SKM-1 treated with dmso at 0.1 percent for 144 hours (cell line): ENCODE results near the gene GUCD1.
A peak's percentile ranks its signal among the peaks of the same experiment; 100 is the strongest.
"Not testable (repeated sequence)": the region's sequence is repeated elsewhere in the genome, so short reads cannot be mapped to it uniquely, and the experiment has no call there.

Experiments used
- DNase-seq: peaks from one replicate; lab custom pipeline; 2025; ENCODE audit not compliant: unreplicated experiment; lab: John Stamatoyannopoulos, UW

GUCD1 gene

GRCh38 chr22:24566899-24567511 lies 12.1 kb upstream of the GUCD1 start:
- DNase-seq = no peak

DNA sequence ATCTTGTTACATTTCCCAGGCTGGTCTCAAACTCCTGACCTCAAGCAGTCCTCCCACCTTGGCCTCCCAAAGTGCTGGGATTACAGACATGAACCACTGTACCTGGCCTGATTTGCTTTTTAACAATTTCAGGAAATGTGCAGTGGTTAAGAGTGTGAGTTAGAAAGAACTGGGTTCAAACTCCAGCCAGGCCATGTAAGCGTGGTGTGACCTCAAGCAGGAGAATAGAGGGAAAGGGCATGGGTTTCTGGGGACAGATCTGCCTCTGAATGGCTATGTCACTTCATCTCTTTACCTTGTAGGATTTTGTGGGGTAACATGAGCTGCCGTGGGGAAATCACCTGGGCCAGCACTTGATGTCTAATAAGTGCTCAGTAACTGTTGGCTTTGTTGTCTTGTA lies 10.1 kb upstream of the GUCD1 start:
- no peak for DNase-seq

DNA sequence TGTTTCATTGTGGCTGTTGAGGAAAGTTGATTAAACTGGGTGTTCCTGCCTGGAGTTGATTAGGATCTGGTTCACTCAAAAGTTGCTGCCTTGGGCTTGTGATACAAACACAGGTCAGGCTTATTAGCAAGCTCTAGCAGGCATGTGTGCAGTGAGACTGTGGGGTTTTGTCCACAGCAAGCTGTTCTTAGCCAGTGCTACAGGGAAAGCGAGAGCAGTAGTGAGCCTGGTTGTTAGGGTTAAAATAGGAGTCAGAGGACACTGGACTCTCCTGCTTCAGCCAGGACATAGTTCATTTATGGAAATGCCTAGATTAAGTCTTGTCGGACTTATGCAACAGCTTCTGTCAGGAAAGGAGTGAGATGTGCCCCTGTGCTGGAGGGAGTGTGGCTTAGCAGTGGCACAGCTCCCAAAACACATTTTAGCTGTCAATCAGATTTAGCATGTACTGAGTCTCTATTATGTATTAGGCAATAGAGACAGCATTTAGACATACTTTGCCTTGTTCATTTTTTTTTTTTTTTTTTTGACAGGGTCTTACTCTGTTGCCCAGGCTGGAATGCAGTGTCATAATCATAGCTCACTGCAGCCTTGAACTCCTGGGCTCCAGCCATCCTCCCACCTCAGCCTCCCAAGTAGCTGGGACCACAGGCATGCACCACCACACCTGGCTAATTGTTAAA lies 9.6 kb upstream of the GUCD1 start:
- no peak for DNase-seq

DNA sequence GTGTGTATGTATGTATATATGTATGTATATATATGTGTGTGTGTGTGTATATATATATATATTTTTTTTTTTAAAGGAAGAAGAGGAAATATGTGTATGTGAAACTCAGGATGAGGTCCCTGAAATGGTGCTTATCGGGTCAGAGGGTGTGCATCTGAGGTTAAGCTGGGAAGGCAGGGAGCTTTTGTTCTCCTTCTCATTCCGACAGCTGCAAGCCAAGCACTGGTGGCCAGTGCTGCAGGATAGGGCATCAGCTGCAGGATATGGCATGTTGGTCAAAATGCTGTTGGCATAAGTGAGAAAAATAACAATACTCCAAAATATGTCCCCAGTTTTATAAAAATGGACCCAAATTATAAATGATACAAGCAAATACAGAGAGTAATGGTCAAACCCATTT lies 8.3 kb upstream of the GUCD1 start:
- DNase-seq = no peak

DNA sequence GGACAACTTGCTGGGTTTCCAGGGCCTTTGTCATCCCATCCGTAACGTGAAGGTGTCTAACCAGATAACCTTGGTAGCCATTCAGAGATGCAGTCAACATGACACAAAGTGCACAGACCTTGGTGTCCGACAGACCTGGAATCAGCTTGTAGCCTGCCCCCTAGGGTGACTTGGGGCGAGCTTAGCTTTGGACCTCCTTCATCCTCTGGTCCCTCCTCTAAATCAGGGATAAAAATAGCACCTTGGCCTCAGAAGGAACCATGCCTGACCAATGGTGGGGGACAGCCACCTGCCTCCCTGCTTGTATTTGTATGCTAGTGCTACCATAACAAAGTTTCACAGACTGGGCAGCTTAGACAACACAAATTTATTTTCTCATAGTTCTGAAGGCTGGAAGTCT lies 4.5 kb upstream of the GUCD1 start:
- no peak for DNase-seq

DNA sequence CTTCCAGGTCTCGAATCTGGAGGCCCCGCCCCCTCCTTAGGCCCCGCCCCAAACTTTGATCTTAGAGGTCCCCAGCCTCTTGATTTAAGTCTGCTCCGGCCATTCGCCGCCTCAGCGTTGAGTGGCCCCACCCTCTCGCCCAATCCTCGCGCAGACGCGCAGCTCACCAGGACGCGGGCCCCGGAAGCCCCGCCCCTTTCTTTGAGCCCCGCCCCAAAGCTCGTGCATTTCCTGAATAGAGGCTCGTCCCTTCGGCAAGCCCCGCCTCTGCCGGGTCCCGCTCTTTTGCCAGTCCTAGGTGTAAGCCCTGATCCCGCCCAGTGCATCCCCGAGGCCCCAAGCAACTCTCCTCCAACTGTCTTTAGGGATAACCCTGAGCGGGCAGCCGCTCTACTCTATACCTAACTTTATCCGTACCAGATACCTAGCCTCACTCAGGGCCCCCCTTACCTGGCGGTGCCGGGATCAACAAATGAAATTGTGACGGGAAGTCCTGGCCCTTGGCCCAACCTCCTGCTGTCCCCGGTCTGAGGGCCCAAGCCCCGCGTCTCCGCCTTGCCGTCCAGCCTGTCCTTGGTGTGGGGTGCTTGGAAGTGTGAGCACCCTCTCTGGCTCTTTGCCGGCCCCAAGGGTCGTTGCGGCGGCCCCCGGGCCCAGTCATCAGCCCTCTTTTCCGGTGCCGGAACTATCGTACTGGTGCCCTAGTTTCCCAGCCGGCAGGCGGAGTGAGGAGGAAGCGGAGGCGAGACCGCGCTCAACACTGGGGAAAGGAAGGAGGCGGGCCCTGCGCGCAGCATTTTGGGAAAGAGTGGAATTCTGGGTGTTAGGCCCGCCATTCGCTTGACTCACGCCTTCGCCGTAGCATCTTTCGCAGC lies 464 bp upstream of the GUCD1 start, which contains the start of gene SNRPD3:
Gene SNRPD3, plus strand, starts transcription at position 835 of the 875 bp plus-strand sequence. CDS start 1,676 bp downstream, outside the sequence.
- peak; percentile 96 for DNase-seq

GRCh38 chr22:24553597-24554312 lies 1.2 kb downstream of the GUCD1 start:
- DNase-seq = no peak

DNA sequence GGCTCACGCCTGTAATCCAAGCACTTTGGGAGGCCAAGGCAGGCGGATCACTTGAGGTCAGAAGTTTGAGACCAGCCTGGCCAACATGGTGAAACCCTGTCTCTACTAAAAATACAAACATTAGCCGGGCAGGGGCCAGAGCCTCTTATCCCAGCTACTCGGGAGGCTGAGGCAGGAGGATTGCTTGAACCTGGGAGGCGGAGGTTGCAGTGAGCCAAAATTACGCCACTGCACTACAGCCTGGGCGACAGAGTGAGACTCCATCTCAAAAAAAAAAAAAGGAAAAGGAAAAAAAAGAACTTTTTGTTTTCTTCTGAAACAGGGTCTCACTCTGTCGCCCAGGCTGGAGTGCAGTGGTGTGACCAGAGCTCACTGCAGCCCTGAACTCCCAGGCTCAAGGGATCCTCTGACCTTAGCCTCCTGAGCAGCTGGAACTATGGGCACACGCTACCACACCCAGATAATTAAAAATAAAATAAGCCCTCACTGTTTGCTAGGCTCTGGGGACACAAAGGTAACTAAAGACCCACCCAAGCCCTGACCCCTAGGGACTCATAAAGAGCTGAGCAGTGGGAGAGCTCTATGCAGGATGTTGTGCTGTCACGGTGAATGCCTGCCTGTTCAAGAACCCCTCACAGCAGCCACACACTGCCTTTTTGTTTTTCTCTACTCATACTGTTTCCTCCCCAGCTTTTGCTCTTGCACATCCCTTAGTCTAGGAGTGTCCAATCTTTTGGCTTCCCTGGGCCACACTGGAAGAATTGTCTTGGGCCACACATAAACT lies 2.2 kb downstream of the GUCD1 start:
- DNase-seq = not testable (repeated sequence)

GRCh38 chr22:24550902-24551435 lies 4.0 kb downstream of the GUCD1 start:
- no peak for DNase-seq

GRCh38 chr22:24550028-24550901 lies 4.7 kb downstream of the GUCD1 start:
- peak; percentile 50 for DNase-seq

DNA sequence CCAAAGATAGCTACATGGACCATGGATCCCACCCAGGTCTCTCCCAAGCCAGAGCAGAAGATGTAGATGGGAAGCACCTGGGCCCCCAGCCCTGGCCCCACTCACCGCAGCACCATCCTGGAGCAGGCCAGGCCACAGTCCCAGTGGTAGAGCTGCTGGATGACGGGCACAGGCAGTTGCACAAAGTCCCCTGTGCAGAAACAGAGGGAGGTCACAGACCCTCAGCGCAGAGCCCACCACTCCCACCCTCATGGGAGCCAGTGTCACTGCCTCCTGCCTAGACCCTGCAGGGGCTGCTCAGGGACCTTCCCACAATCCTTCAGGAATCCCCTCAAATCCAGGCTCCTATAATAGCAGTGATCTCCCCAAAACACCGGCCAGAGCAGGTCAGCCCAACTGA lies 6.1 kb downstream of the GUCD1 start:
- no peak for DNase-seq

GRCh38 chr22:24543679-24544243 lies 11.2 kb downstream of the GUCD1 start:
- DNase-seq = no peak

DNA sequence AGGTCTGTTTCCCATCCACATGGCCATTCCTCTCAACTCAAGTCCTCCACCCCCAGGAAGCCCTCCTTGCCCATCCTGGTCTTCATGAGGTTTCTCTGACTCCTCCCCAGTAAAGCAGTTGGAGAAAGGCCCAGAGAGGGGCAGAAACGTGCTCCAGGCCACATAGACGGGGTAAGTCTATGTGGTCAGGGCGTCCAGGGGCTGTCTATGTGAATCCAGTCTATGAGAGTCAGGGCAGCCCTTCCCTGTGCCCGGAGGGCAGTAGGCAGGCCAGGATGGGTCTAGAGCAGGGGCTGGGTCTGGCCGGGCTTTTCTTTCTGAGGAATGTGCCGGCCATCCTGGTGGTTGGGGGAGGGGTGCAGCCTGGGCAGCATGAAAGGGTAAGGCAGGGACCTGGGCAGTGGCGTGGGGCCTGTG lies 11.7 kb downstream of the GUCD1 start:
- DNase-seq = no peak

- no peak for DNase-seq
These were observed 12.3 kb downstream of the GUCD1 start for GRCh38 chr22:24542641-24543040.

GRCh38 chr22:24541681-24542515 lies 13.0 kb downstream of the GUCD1 start:
- DNase-seq = peak; percentile 43

- no peak for DNase-seq
These were observed 14.5 kb downstream of the GUCD1 start for GRCh38 chr22:24540470-24540869.

DNA sequence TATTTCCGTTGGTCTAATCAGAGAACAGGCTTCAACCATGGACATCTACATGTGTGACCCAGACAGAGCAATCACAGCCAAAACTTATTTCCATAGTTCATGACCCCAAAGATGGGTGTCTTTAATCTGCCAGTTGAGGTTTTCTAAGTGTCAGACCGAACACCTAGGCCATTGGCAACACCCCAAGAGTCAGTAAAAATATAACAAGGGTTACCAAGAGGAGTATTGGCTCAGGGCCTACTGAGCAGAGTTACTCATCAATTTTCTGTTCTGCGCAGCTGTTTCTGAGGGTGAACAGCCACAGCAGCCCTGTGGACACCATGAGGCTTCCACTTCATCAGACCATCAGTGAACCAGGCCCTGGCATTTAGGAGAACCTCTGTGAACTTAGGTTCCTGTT lies 18.8 kb downstream of the GUCD1 start:
- DNase-seq = no peak

DNA sequence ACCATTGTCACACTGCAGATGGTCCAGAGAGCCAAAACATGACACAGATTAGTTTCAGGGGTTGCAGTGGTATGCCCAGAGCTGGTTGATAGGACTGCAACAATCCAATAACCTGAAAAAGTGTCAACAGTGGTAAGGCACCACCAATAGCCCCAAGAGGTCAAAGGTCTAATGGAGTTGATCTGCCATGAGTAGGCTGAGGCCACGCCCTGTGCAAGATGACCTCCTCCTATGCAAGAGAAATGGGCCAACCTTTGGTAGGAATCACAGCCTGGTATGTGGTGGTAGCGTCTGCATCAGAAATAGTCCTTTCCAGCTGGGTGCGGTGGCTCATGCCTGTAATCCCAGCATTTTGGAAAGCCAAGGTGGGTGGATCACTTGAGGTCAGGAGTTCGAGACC lies 19.6 kb downstream of the GUCD1 start:
- no peak for DNase-seq
